WERI-Rb-1 (cell line): ENCODE measurements around the gene SRY.

ENCODE experiments used
- DNase-seq: peaks from one replicate; pipeline ENCODE4 v3.0.0-alpha.2; 2020
- H3K27ac ChIP-seq: fragments of 250-450 bp; sonication (Bioruptor Pico); 2 replicates; pipeline ENCODE4 v1.5.1; 2020; ENCODE audit warnings: mild to moderate bottlenecking, moderate library complexity
- H3K27me3 ChIP-seq: fragments of 250-450 bp; sonication (Bioruptor Pico); 2 replicates; pipeline ENCODE4 v1.5.1; 2021; ENCODE audit warnings: mild to moderate bottlenecking, low read depth, moderate library complexity; ENCODE audit not compliant: insufficient read depth, severe bottlenecking
- H3K36me3 ChIP-seq: fragments of 250-450 bp; sonication (Bioruptor Pico); 2 replicates; pipeline ENCODE4 v1.5.1; 2020; ENCODE audit warnings: mild to moderate bottlenecking, moderate library complexity
- H3K4me3 ChIP-seq: 2 replicates; pipeline ENCODE4 v1.5.1; 2011; ENCODE audit warnings: low read depth, mild to moderate bottlenecking, control low read depth, low read length
- H3K9me3 ChIP-seq: fragments of 250-450 bp; sonication (Bioruptor Pico); 2 replicates; pipeline ENCODE4 v1.5.1; 2021; ENCODE audit warnings: mild to moderate bottlenecking, moderate library complexity; ENCODE audit not compliant: severe bottlenecking
- TF ChIP-seq, protein P1 (sequence below): IDR thresholded peaks from 2 replicates; pipeline ENCODE4 v1.5.1; 2011; ENCODE audit warnings: low read depth, mild to moderate bottlenecking, control low read depth, inconsistent platforms, low read length

SRY gene

DNA sequence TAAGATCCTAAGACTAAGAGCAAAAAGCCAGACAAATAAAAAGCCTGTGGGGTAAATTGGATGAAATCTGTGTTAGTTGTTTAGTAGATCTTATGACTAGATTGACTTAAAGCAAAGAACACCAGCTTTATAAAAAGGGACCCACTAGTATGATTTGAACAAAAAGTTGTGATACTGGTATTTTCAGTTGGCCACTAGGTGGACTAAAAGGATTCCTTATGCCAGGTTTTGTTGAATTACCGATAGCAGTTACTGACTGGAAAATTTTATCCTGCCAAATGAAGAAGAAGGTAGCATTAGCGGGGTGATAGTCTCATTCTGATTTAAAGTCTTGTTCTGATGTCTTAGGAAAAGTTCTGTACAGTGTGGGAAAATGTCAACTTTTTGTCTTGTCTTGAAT lies 12.8 kb upstream of the SRY start:
- Histone ChIP-seq H3K27me3 (no peaks in the 10 kb centered on the region), H3K36me3 (no peaks in the 10 kb centered on the region), H3K9me3 (no peaks in the 10 kb centered on the region), H3K4me3 (no peak overlapping the region), H3K27ac (no peak overlapping the region)
- no peak for DNase-seq
- TF ChIP-seq, protein P1, sequence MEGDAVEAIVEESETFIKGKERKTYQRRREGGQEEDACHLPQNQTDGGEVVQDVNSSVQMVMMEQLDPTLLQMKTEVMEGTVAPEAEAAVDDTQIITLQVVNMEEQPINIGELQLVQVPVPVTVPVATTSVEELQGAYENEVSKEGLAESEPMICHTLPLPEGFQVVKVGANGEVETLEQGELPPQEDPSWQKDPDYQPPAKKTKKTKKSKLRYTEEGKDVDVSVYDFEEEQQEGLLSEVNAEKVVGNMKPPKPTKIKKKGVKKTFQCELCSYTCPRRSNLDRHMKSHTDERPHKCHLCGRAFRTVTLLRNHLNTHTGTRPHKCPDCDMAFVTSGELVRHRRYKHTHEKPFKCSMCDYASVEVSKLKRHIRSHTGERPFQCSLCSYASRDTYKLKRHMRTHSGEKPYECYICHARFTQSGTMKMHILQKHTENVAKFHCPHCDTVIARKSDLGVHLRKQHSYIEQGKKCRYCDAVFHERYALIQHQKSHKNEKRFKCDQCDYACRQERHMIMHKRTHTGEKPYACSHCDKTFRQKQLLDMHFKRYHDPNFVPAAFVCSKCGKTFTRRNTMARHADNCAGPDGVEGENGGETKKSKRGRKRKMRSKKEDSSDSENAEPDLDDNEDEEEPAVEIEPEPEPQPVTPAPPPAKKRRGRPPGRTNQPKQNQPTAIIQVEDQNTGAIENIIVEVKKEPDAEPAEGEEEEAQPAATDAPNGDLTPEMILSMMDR: no peak

DNA sequence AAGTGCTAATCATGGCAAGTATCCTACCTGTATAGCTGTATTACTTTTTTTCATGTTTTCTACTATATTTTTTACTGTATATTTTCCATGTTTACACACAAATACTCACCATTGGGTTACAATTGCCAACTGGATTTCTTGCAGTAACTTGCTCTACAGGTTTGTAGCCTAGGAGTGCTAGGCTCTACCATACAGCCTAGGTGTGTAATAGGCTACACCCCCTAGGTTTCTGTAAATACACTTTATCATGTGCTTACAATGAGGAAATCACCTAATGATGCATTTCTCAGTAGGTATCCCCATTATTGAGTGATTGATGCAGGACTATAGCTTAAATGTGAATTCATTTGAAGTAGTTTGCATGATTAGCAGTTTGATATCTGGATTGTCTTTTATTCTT lies 10.5 kb upstream of the SRY start:
- H3K9me3 ChIP-seq: no peaks in the 10 kb centered on the region
- H3K36me3 ChIP-seq: no peaks in the 10 kb centered on the region
- no peak overlapping the region for H3K4me3 ChIP-seq
- H3K27me3 ChIP-seq: no peaks in the 10 kb centered on the region
- H3K27ac ChIP-seq: no peak overlapping the region
- TF ChIP-seq, protein P1: no peak
- no peak for DNase-seq

DNA sequence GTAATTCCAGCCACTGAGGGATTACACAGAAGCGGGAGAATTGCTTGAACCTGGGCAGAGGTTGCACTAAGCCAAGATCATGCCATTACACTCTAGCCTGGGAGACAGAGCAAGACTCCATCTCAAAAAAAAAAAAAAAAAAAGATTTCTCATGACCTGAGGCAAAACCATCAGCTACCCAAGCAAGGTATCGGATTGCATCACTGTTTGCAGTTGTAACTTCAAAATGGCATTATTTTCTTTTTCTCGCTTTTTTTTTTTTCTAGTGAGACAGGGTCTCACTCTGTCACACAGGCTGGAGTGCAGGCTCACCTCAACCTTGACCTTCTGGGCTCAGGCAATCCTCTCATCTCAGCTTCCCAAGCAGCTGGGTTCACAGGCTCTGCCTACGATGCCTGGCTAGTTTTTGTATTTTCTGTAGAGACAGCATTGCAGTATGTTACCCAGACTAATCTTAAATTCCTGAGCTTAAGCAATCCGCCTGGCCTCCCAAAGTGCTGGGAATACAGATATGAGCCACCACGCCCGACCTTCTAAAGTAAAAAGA lies 9.6 kb upstream of the SRY start:
- Histone ChIP-seq H3K9me3 (no peaks in the 10 kb centered on the region), H3K36me3 (no peaks in the 10 kb centered on the region), H3K4me3 (no peak overlapping the region), H3K27me3 (no peaks in the 10 kb centered on the region), H3K27ac (no peak overlapping the region)
- no peak for DNase-seq
- TF ChIP-seq, protein P1: no peak

DNA sequence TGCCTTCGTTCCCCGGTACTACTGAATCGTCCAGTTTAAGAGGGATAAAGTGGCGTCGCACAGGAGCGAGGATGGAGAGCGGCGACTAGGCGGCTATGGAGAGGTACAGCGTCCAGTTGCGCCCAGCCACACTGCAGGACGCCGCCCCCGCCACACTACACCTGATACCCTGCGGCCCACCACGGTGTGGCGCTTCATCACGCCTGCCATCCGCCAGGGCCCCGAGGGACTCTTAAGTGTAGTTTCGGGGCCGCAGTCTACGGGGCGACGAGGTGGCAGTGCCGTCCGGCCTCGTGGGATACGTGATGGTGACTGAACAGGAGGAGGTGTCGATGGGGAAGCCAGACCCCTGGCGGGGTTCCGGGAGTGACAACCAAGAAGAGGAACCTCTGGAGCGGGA lies 2.3 kb upstream of the SRY start:
- H3K36me3 ChIP-seq: no peaks in the 10 kb centered on the region
- no peak for DNase-seq
- no peak overlapping the region for H3K4me3 ChIP-seq
- H3K27ac ChIP-seq: no peak overlapping the region
- TF ChIP-seq, protein P1: no peak
- no peaks in the 10 kb centered on the region for H3K27me3 ChIP-seq
- no peaks in the 10 kb centered on the region for H3K9me3 ChIP-seq

DNA sequence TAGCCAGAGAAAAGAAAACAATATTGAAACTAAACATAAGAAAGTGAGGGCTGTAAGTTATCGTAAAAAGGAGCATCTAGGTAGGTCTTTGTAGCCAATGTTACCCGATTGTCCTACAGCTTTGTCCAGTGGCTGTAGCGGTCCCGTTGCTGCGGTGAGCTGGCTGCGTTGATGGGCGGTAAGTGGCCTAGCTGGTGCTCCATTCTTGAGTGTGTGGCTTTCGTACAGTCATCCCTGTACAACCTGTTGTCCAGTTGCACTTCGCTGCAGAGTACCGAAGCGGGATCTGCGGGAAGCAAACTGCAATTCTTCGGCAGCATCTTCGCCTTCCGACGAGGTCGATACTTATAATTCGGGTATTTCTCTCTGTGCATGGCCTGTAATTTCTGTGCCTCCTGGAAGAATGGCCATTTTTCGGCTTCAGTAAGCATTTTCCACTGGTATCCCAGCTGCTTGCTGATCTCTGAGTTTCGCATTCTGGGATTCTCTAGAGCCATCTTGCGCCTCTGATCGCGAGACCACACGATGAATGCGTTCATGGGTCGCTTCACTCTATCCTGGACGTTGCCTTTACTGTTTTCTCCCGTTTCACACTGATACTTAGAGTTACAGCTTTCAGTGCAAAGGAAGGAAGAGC lies 488 bp downstream of the SRY start:
- TF ChIP-seq, protein P1: no peak
- no peak for DNase-seq
- H3K4me3 ChIP-seq: no peak overlapping the region
- no peaks in the 10 kb centered on the region for H3K36me3 ChIP-seq
- no peaks in the 10 kb centered on the region for H3K9me3 ChIP-seq
- no peaks in the 10 kb centered on the region for H3K27me3 ChIP-seq
- H3K27ac ChIP-seq: no peak overlapping the region
